HUES64 (cell line): ENCODE data around the gene UNC5C.

Experiments used
- H3K27ac ChIP-seq: 2 replicates; pipeline ENCODE4 v1.7.0; 2013; ENCODE audit warnings: low read depth, low read length, inconsistent platforms
- H3K27me3 ChIP-seq: 2 replicates; pipeline ENCODE4 v1.6.1; 2013; ENCODE audit warnings: mild to moderate bottlenecking, low read length; ENCODE audit not compliant: insufficient read depth
- H3K36me3 ChIP-seq: 2 replicates; pipeline ENCODE4 v1.6.1; 2013; ENCODE audit warnings: mild to moderate bottlenecking, low read length; ENCODE audit not compliant: insufficient read depth
- H3K4me1 ChIP-seq: 2 replicates; pipeline ENCODE4 v1.6.1; 2013; ENCODE audit warnings: mild to moderate bottlenecking, low read length, moderate library complexity; ENCODE audit not compliant: insufficient read depth
- H3K4me3 ChIP-seq: 2 replicates; pipeline ENCODE4 v1.5.1; 2013; ENCODE audit warnings: mild to moderate bottlenecking, low read length, moderate library complexity
- H3K9ac ChIP-seq: 2 replicates; pipeline ENCODE4 v1.6.1; 2013; ENCODE audit warnings: mild to moderate bottlenecking, low read depth, low read length
- H3K9me3 ChIP-seq: 2 replicates; pipeline ENCODE4 v1.6.1; 2013; ENCODE audit warnings: low read depth, low read length; ENCODE audit not compliant: insufficient read depth
- WGBS: fragments of 150-250, 120-280 bp; methylation state at CpG from one replicate; pipeline ENCODE4 v1.1.7; 2013; ENCODE audit warnings: missing lambda C conversion rate; 5-methylcytosine and 5-hydroxymethylcytosine counted together

Gene UNC5C

GRCh38 chr4:95264843-95265242 lies 283.9 kb downstream of the UNC5C start:
- no peak overlapping the region for H3K4me3 ChIP-seq
- no peak overlapping the region for H3K9ac ChIP-seq
- no peaks in the 10 kb centered on the region for H3K9me3 ChIP-seq
- H3K4me1 ChIP-seq, result no peaks in the 10 kb centered on the region
- H3K27ac ChIP-seq, result no peak overlapping the region
- no peaks in the 10 kb centered on the region for H3K27me3 ChIP-seq
- 93% methylated on average over 2 of the region's 2 CpGs for WGBS
- H3K36me3 ChIP-seq, result no peaks in the 10 kb centered on the region

GRCh38 chr4:95263960-95264359 lies 284.8 kb downstream of the UNC5C start:
- Histone ChIP-seq H3K27me3 (no peaks in the 10 kb centered on the region), H3K9me3 (no peaks in the 10 kb centered on the region), H3K4me3 (no peak overlapping the region), H3K36me3 (no peaks in the 10 kb centered on the region), H3K9ac (no peak overlapping the region), H3K4me1 (no peaks in the 10 kb centered on the region), H3K27ac (no peak overlapping the region)
- 88% methylated on average over 1 of the region's 1 CpG for WGBS

GRCh38 chr4:95263391-95263790 lies 285.4 kb downstream of the UNC5C start:
- Histone ChIP-seq H3K27ac (no peak overlapping the region), H3K27me3 (no peaks in the 10 kb centered on the region), H3K9me3 (no peaks in the 10 kb centered on the region), H3K4me3 (no peak overlapping the region), H3K36me3 (no peaks in the 10 kb centered on the region), H3K4me1 (no peaks in the 10 kb centered on the region), H3K9ac (no peak overlapping the region)

- H3K27ac ChIP-seq, result no peak overlapping the region
- H3K9me3 ChIP-seq, result no peaks in the 10 kb centered on the region
- no peak overlapping the region for H3K9ac ChIP-seq
- no peaks in the 10 kb centered on the region for H3K4me1 ChIP-seq
- WGBS, result 94% methylated on average over 6 of the region's 6 CpGs
- H3K27me3 ChIP-seq, result no peaks in the 10 kb centered on the region
- H3K36me3 ChIP-seq, result no peaks in the 10 kb centered on the region
- H3K4me3 ChIP-seq, result no peak overlapping the region
Observed at GRCh38 chr4:95256108-95256835, 292.5 kb downstream of the UNC5C start.

GRCh38 chr4:95255396-95256107 lies 293.2 kb downstream of the UNC5C start:
- Histone ChIP-seq H3K9me3 (no peaks in the 10 kb centered on the region), H3K36me3 (no peaks in the 10 kb centered on the region), H3K27me3 (no peaks in the 10 kb centered on the region), H3K4me1 (no peaks in the 10 kb centered on the region), H3K27ac (no peak overlapping the region), H3K4me3 (no peak overlapping the region), H3K9ac (no peak overlapping the region)
- 89% methylated on average over 8 of the region's 8 CpGs for WGBS

GRCh38 chr4:95251568-95251967 lies 297.2 kb downstream of the UNC5C start:
- Histone ChIP-seq H3K9me3 (no peaks in the 10 kb centered on the region), H3K4me3 (no peak overlapping the region), H3K27ac (no peak overlapping the region), H3K4me1 (no peaks in the 10 kb centered on the region), H3K27me3 (no peaks in the 10 kb centered on the region), H3K9ac (no peak overlapping the region), H3K36me3 (no peaks in the 10 kb centered on the region)
- WGBS, result 95% methylated on average over 1 of the region's 2 CpGs

- Histone ChIP-seq H3K4me1 (no peaks in the 10 kb centered on the region), H3K4me3 (no peak overlapping the region), H3K27me3 (no peaks in the 10 kb centered on the region), H3K9ac (no peak overlapping the region), H3K9me3 (no peaks in the 10 kb centered on the region), H3K36me3 (no peaks in the 10 kb centered on the region), H3K27ac (no peak overlapping the region)
- WGBS, result 93% methylated on average over 4 of the region's 7 CpGs
Observed at GRCh38 chr4:95250544-95251137, 298.1 kb downstream of the UNC5C start.

GRCh38 chr4:95249426-95250021 lies 299.2 kb downstream of the UNC5C start:
- H3K4me1 ChIP-seq, result no peaks in the 10 kb centered on the region
- 80% methylated on average over 3 of the region's 3 CpGs for WGBS
- no peak overlapping the region for H3K9ac ChIP-seq
- H3K36me3 ChIP-seq, result no peaks in the 10 kb centered on the region
- no peaks in the 10 kb centered on the region for H3K9me3 ChIP-seq
- H3K27me3 ChIP-seq, result no peaks in the 10 kb centered on the region
- no peak overlapping the region for H3K27ac ChIP-seq
- no peak overlapping the region for H3K4me3 ChIP-seq

GRCh38 chr4:95248720-95249425 lies 299.9 kb downstream of the UNC5C start:
- WGBS, result 67% methylated on average over 1 of the region's 1 CpG

GRCh38 chr4:95243892-95244291 lies 304.9 kb downstream of the UNC5C start:
- H3K27me3 ChIP-seq, result no peaks in the 10 kb centered on the region
- H3K9ac ChIP-seq, result no peak overlapping the region
- H3K4me3 ChIP-seq, result no peak overlapping the region
- no peaks in the 10 kb centered on the region for H3K36me3 ChIP-seq
- no peak overlapping the region for H3K27ac ChIP-seq
- WGBS, result 96% methylated on average over 1 of the region's 1 CpG
- no peaks in the 10 kb centered on the region for H3K4me1 ChIP-seq
- H3K9me3 ChIP-seq, result no peaks in the 10 kb centered on the region

More at GRCh38 chr4:95248720-95249425, 299.9 kb downstream of the UNC5C start:
- Histone ChIP-seq H3K27me3 (no peaks in the 10 kb centered on the region), H3K9me3 (no peaks in the 10 kb centered on the region), H3K4me1 (no peaks in the 10 kb centered on the region), H3K9ac (no peak overlapping the region), H3K4me3 (no peak overlapping the region), H3K36me3 (no peaks in the 10 kb centered on the region), H3K27ac (no peak overlapping the region)

- no peak overlapping the region for H3K27ac ChIP-seq
Observed at GRCh38 chr4:95238554-95238953, 310.2 kb downstream of the UNC5C start.

More at GRCh38 chr4:95238554-95238953, 310.2 kb downstream of the UNC5C start:
- H3K4me3 ChIP-seq, result no peak overlapping the region
- no peaks in the 10 kb centered on the region for H3K9me3 ChIP-seq
- H3K36me3 ChIP-seq, result no peaks in the 10 kb centered on the region
- no peaks in the 10 kb centered on the region for H3K27me3 ChIP-seq
- no peaks in the 10 kb centered on the region for H3K4me1 ChIP-seq
- H3K9ac ChIP-seq, result no peak overlapping the region
